SHP77 (cell line): ENCODE measurements around the gene GPATCH4.
"Not testable (repeated sequence)": the region's sequence is repeated elsewhere in the genome, so short reads cannot be mapped to it uniquely, and the experiment has no call there.

ENCODE experiments used
- DNase-seq, 2 experiments: peaks; one replicate each; lab custom pipeline; 2025; lab: John Stamatoyannopoulos, UW

GPATCH4 gene

GRCh38 chr1:156627313-156627880 lies 26.1 kb upstream of the GPATCH4 start:
- DNase-seq = peak; percentile 66 to 82

- DNase-seq = no peak
These were observed 24.8 kb upstream of the GPATCH4 start for GRCh38 chr1:156626079-156626438.

GRCh38 chr1:156625436-156626078 lies 24.3 kb upstream of the GPATCH4 start:
- DNase-seq = peak; percentile 48 to 61

GRCh38 chr1:156624814-156625435 lies 23.6 kb upstream of the GPATCH4 start:
- no peak for DNase-seq

GRCh38 chr1:156623946-156624813 lies 22.9 kb upstream of the GPATCH4 start:
- peak; percentile 78 to 92 for DNase-seq

- no peak for DNase-seq
These were observed 21.5 kb upstream of the GPATCH4 start for GRCh38 chr1:156622581-156623297.

GRCh38 chr1:156619582-156619955 lies 18.3 kb upstream of the GPATCH4 start:
- DNase-seq = no peak

- peak; percentile 73 to 83 for DNase-seq
These were observed 17.7 kb upstream of the GPATCH4 start, which contains the start of gene HAPLN2 for GRCh38 chr1:156618853-156619581. HAPLN2 (plus strand) TSS chr1:156619415; CDS start chr1:156623491, 4,076 bp downstream.

- peak; percentile 89 to 91 for DNase-seq
These were observed 15.2 kb upstream of the GPATCH4 start for GRCh38 chr1:156616463-156616862.

- peak in 1 of 2 experiments; percentile 38 for DNase-seq
These were observed 14.7 kb upstream of the GPATCH4 start for GRCh38 chr1:156615946-156616345.

- DNase-seq = no peak
These were observed 11.4 kb upstream of the GPATCH4 start for GRCh38 chr1:156612666-156613065.

- DNase-seq = not testable (repeated sequence)
These were observed 8.8 kb upstream of the GPATCH4 start for GRCh38 chr1:156610072-156610471.

- DNase-seq = peak; percentile 65 to 87
These were observed 7.7 kb upstream of the GPATCH4 start for GRCh38 chr1:156608981-156609380.

GRCh38 chr1:156608036-156608674 lies 6.9 kb upstream of the GPATCH4 start:
- DNase-seq = peak; percentile 95

- not testable (repeated sequence) for DNase-seq
These were observed 6.1 kb upstream of the GPATCH4 start for GRCh38 chr1:156607344-156607743.

- DNase-seq = peak in 1 of 2 experiments; percentile 39
These were observed 1.3 kb upstream of the GPATCH4 start for GRCh38 chr1:156602557-156602993.

GRCh38 chr1:156601892-156602291 lies 613 bp upstream of the GPATCH4 start:
- DNase-seq = peak; percentile 64 to 66

GRCh38 chr1:156600733-156601121 lies 552 bp downstream of the GPATCH4 start:
- no peak for DNase-seq

GRCh38 chr1:156599811-156600210 lies 1.5 kb downstream of the GPATCH4 start:
- DNase-seq = no peak

- no peak for DNase-seq
These were observed 2.4 kb downstream of the GPATCH4 start for GRCh38 chr1:156598731-156599432.
